HEK293 (cell line): ENCODE measurements around the gene BOD1L2.

Experiments used
- CTCF ChIA-PET: fragments of 350-600 bp; formaldehyde crosslinking; extraction: SDS; loops from one replicate; lab custom pipeline; 2021; ENCODE audit warnings: antibody characterized with exemption; lab: Yijun Ruan, JAX
- POLR2A ChIA-PET: fragments of 300-600 bp; formaldehyde crosslinking; extraction: SDS; loops from one replicate; lab custom pipeline; 2020; ENCODE audit warnings: antibody characterized with exemption, inconsistent platforms; lab: Yijun Ruan, JAX
- H3K27ac ChIP-seq: fragments of 200-500 bp; sonication (Bioruptor generic); 2 replicates; pipeline ENCODE4 v1.5.1; 2014; ENCODE audit warnings: low read depth, low read length, control low read depth, inconsistent platforms; ENCODE audit errors: extremely low read depth
- H3K36me3 ChIP-seq, 2 experiments: fragments of 200-500 bp in 1 of 2; sonication (Bioruptor generic) in 1 of 2; 1 replicate in 1 of 2; 2 replicates in 1 of 2; pipeline ENCODE4 v1.5.1; 2014 to 2017; ENCODE audit warnings: inconsistent platforms in 2 of 2, low read length in 2 of 2; ENCODE audit not compliant: control insufficient read depth in 2 of 2, insufficient read depth in 1 of 2
- H3K4me1 ChIP-seq: fragments of 200-500 bp; sonication (Bioruptor generic); 2 replicates; pipeline ENCODE4 v1.5.1; 2014; ENCODE audit warnings: mild to moderate bottlenecking, low read length, inconsistent platforms; ENCODE audit not compliant: control insufficient read depth, insufficient read depth
- H3K4me3 ChIP-seq: 2 replicates; pipeline ENCODE4 v1.5.1; 2011; ENCODE audit warnings: low read depth, mild to moderate bottlenecking, control low read depth, low read length, moderate library complexity
- H3K9me3 ChIP-seq: fragments of 200-500 bp; sonication (Bioruptor generic); 2 replicates; pipeline ENCODE4 v1.5.1; 2014; ENCODE audit warnings: low read depth, low read length, inconsistent platforms; ENCODE audit not compliant: control insufficient read depth, insufficient read depth
- KLF7 ChIP-seq: fragments of 450-650 bp; formaldehyde crosslinking; IDR thresholded peaks from 2 replicates; pipeline ENCODE4 v1.5.1; 2016; ENCODE audit warnings: missing biosample characterization, missing genetic modification characterization, borderline replicate concordance
- MZF1 ChIP-seq: fragments of 450-650 bp; formaldehyde crosslinking; IDR thresholded peaks from 2 replicates; pipeline ENCODE4 v1.5.1; 2017; ENCODE audit warnings: missing biosample characterization, missing genetic modification characterization, borderline replicate concordance
- PBX3 ChIP-seq: sonication (generic); formaldehyde crosslinking; IDR thresholded peaks from 2 replicates; pipeline ENCODE4 v1.8.1; 2022; ENCODE audit warnings: mild to moderate bottlenecking, moderate library complexity, missing genetic modification reagents
- PRDM2 ChIP-seq: fragments of 450-650 bp; formaldehyde crosslinking; IDR thresholded peaks from 2 replicates; pipeline ENCODE4 v1.5.1; 2016; ENCODE audit warnings: missing biosample characterization, missing genetic modification characterization, borderline replicate concordance
- SCRT1 ChIP-seq: fragments of 450-650 bp; formaldehyde crosslinking; IDR thresholded peaks from 2 replicates; pipeline ENCODE4 v1.5.1; 2016; ENCODE audit warnings: missing biosample characterization, missing genetic modification characterization, borderline replicate concordance
- SP2 ChIP-seq: fragments of 450-650 bp; formaldehyde crosslinking; IDR thresholded peaks from 2 replicates; pipeline ENCODE4 v1.5.1; 2016; ENCODE audit warnings: missing biosample characterization, missing genetic modification characterization
- TCF7L2 ChIP-seq: IDR thresholded peaks from 2 replicates; pipeline ENCODE4 v1.6.1; 2011; ENCODE audit warnings: low read depth, mild to moderate bottlenecking, inconsistent platforms, low read length, moderate library complexity, borderline replicate concordance
- YY2 ChIP-seq: fragments of 450-650 bp; formaldehyde crosslinking; IDR thresholded peaks from 2 replicates; pipeline ENCODE4 v1.5.1; 2016; ENCODE audit warnings: missing biosample characterization, missing genetic modification characterization
- ZFP41 ChIP-seq: fragments of 450-650 bp; formaldehyde crosslinking; IDR thresholded peaks from 2 replicates; pipeline ENCODE4 v1.5.1; 2016; ENCODE audit warnings: missing biosample characterization, missing genetic modification characterization, borderline replicate concordance
- ZNF146 ChIP-seq: fragments of 450-650 bp; formaldehyde crosslinking; IDR thresholded peaks from 2 replicates; pipeline ENCODE4 v1.5.1; 2016; ENCODE audit warnings: missing biosample characterization, missing genetic modification characterization
- ZNF2 ChIP-seq: fragments of 450-650 bp; formaldehyde crosslinking; IDR thresholded peaks from 2 replicates; pipeline ENCODE4 v1.5.1; 2016; ENCODE audit warnings: missing biosample characterization, missing genetic modification characterization
- ZNF335 ChIP-seq: fragments of 450-650 bp; formaldehyde crosslinking; conservative IDR thresholded peaks from 2 replicates; pipeline ENCODE4 v1.5.1; 2016; ENCODE audit warnings: missing biosample characterization, missing genetic modification characterization
- ZNF416 ChIP-seq: fragments of 450-650 bp; formaldehyde crosslinking; IDR thresholded peaks from 2 replicates; pipeline ENCODE4 v1.5.1; 2016; ENCODE audit warnings: missing biosample characterization, missing genetic modification characterization
- ZNF423 ChIP-seq: fragments of 450-650 bp; formaldehyde crosslinking; IDR thresholded peaks from 2 replicates; pipeline ENCODE4 v1.5.1; 2016; ENCODE audit warnings: missing biosample characterization, missing genetic modification characterization
- ZNF426 ChIP-seq: fragments of 450-650 bp; formaldehyde crosslinking; IDR thresholded peaks from 2 replicates; pipeline ENCODE4 v1.5.1; 2017; ENCODE audit warnings: missing biosample characterization, missing genetic modification characterization, mild to moderate bottlenecking, inconsistent platforms, moderate library complexity
- ZNF510 ChIP-seq: fragments of 450-650 bp; formaldehyde crosslinking; IDR thresholded peaks from 2 replicates; pipeline ENCODE4 v1.5.1; 2018; ENCODE audit warnings: mild to moderate bottlenecking, missing genetic modification characterization, missing biosample characterization; ENCODE audit not compliant: insufficient replicate concordance
- ZNF623 ChIP-seq: fragments of 450-650 bp; formaldehyde crosslinking; IDR thresholded peaks from 2 replicates; pipeline ENCODE4 v1.5.1; 2016; ENCODE audit warnings: missing biosample characterization, missing genetic modification characterization
- ZNF658 ChIP-seq: fragments of 450-650 bp; formaldehyde crosslinking; IDR thresholded peaks from 2 replicates; pipeline ENCODE4; 2016; ENCODE audit warnings: missing biosample characterization, missing genetic modification characterization
- ZNF830 ChIP-seq: fragments of 450-650 bp; IDR thresholded peaks from 2 replicates; pipeline ENCODE4 v1.5.0; 2018; ENCODE audit warnings: missing biosample characterization, missing genetic modification characterization, low read depth, mild to moderate bottlenecking, moderate library complexity
- ZNF837 ChIP-seq: fragments of 450-650 bp; formaldehyde crosslinking; IDR thresholded peaks from 2 replicates; pipeline ENCODE4 v1.5.1; 2016; ENCODE audit warnings: missing biosample characterization, missing genetic modification characterization
- TF ChIP-seq, protein P1 (sequence below): fragments of 450-650 bp; formaldehyde crosslinking; IDR thresholded peaks from 2 replicates; pipeline ENCODE4 v1.5.1; 2016; ENCODE audit warnings: missing biosample characterization, missing genetic modification characterization, borderline replicate concordance

BOD1L2 gene

GRCh38 chr18:57188851-57189557 lies 42.1 kb downstream of the BOD1L2 start (continued):
- TF ChIP-seq PBX3 (no peak), YY2 (tag by site-specific recombination) (no peak), ZNF830 (tag by site-specific recombination) (no peak), SCRT1 (tag by site-specific recombination) (no peak)
- TF ChIP-seq, protein P1, sequence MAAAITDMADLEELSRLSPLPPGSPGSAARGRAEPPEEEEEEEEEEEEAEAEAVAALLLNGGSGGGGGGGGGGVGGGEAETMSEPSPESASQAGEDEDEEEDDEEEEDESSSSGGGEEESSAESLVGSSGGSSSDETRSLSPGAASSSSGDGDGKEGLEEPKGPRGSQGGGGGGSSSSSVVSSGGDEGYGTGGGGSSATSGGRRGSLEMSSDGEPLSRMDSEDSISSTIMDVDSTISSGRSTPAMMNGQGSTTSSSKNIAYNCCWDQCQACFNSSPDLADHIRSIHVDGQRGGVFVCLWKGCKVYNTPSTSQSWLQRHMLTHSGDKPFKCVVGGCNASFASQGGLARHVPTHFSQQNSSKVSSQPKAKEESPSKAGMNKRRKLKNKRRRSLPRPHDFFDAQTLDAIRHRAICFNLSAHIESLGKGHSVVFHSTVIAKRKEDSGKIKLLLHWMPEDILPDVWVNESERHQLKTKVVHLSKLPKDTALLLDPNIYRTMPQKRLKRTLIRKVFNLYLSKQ = no peak
- TF ChIP-seq, all 188 proteins: peak for 0

DNA sequence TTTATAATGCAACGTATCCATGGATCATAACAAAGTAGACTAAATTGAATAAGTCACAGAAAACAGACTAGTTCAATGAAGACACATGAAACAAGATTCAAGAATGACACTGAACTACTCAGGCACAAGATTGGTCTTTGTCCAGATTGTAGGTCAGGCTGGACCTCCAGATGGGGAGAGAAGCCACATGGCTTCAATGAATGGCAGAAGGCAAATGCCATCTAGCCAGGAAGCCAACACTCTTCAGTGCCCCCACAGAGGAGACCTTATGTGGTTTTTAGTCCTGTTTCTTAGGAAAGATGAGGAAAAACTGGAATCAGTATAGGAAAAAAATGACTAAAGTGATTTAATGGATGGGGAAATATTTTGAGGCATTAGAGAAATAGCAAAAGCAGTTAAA lies 43.1 kb downstream of the BOD1L2 start:
- Histone ChIP-seq H3K9me3 (no peaks in the 10 kb centered on the region; the same call in 1 of the 2 replicates), H3K4me3 (no peak overlapping the region), H3K36me3 (no peaks in the 10 kb centered on the region), H3K4me1 (no peaks in the 10 kb centered on the region), H3K27ac (no peak overlapping the region)
- ChIA-PET CTCF (no interaction called here), POLR2A (no interaction called here)
- TF ChIP-seq KLF7 (no peak), ZNF623 (tag by site-specific recombination) (no peak), ZNF658 (no peak), ZNF146 (tag by site-specific recombination) (no peak), ZNF510 (tag by site-specific recombination) (no peak), ZNF837 (no peak), ZNF335 (no peak)

DNA sequence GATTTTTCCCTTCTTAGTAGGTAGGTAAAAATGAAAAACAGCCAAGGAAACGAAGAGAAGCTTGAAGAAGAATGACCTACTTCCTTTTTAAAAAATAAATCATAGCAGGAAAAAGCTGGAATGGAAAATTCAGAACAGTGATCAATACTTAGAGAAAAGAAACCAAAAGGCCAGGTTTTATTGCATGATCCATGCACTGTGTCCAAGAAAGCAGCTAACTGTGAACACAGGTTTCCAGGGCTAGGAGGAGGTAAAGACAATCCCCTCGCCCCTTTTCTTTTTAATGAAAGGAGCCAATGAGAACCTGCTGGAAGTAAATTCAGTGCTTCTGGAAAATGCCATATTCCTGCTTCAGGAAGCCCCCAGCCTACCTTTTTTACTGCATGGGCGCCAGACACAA lies 47.2 kb downstream of the BOD1L2 start:
- H3K4me3 ChIP-seq = no peak overlapping the region
- CTCF ChIA-PET = no interaction called here
- no peak for TF ChIP-seq ZNF2
- TF ChIP-seq ZNF416 = no peak
- no peak for TF ChIP-seq ZFP41 (tag by site-specific recombination)
- TF ChIP-seq TCF7L2 = no peak
- TF ChIP-seq ZNF423 (tag by site-specific recombination) = no peak
- TF ChIP-seq SP2 (tag by site-specific recombination) = no peak
- TF ChIP-seq, all 188 proteins: peak for 0
- H3K9me3 ChIP-seq = no peaks in the 10 kb centered on the region
- H3K27ac ChIP-seq = no peak overlapping the region
- no peaks in the 10 kb centered on the region for H3K4me1 ChIP-seq
- no peaks in the 10 kb centered on the region for H3K36me3 ChIP-seq
- POLR2A ChIA-PET = no interaction called here

DNA sequence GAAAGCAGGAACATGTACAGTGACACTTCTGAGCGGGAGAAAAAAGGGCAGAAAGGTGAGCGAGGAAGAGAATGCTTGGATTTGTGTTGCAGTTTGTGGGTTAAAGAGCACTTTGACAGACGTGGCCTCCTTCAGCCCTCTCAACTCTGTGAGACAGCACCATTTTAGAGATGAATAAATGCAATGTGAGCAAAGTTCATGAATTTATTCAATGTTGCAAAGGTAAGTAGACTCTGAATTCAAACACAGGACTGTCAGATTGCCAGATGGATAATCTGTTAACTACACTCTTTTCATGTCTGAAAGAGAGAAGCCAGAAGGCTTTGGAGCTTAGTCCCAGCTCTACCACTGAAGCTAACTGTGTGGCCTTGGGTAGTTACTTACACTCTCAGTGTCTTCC lies 47.7 kb downstream of the BOD1L2 start:
- POLR2A ChIA-PET = no interaction called here
- Histone ChIP-seq H3K9me3 (no peaks in the 10 kb centered on the region), H3K4me1 (no peaks in the 10 kb centered on the region), H3K36me3 (no peaks in the 10 kb centered on the region), H3K27ac (no peak overlapping the region), H3K4me3 (no peak overlapping the region)
- CTCF ChIA-PET = no interaction called here
- no peak for TF ChIP-seq PRDM2 (tag by site-specific recombination)
- TF ChIP-seq MZF1 (tag by site-specific recombination) = no peak
- no peak for TF ChIP-seq ZNF426 (tag by site-specific recombination)
